ENCODE data around the gene ZNF827.

Gene ZNF827

GRCh38 chr4:145887241-145887991 is 51.2 kb downstream of the ZNF827 start:
- DNase-seq: no peak

- no peak for DNase-seq
Measured at GRCh38 chr4:145886871-145887240, 51.8 kb downstream of the ZNF827 start.

GRCh38 chr4:145885666-145886065 is 53.0 kb downstream of the ZNF827 start:
- no peak for DNase-seq

- DNase-seq: no peak
Measured at GRCh38 chr4:145884775-145885174, 53.8 kb downstream of the ZNF827 start.

GRCh38 chr4:145883101-145883694 is 55.4 kb downstream of the ZNF827 start:
- no peak for DNase-seq

- no peak for DNase-seq
Measured at GRCh38 chr4:145882604-145883003, 56.0 kb downstream of the ZNF827 start.

GRCh38 chr4:145881989-145882388 is 56.6 kb downstream of the ZNF827 start:
- DNase-seq: no peak

- DNase-seq: no peak
Measured at GRCh38 chr4:145881576-145881975, 57.0 kb downstream of the ZNF827 start.

- no peak for DNase-seq
Measured at GRCh38 chr4:145880355-145880960, 58.2 kb downstream of the ZNF827 start.

- no peak for DNase-seq
Measured at GRCh38 chr4:145879598-145879997, 59.0 kb downstream of the ZNF827 start.

GRCh38 chr4:145878501-145879435 is 59.9 kb downstream of the ZNF827 start:
- DNase-seq: no peak

- DNase-seq: no peak
Measured at GRCh38 chr4:145876531-145877180, 62.0 kb downstream of the ZNF827 start.

- no peak for DNase-seq
Measured at GRCh38 chr4:145873901-145874300, 64.7 kb downstream of the ZNF827 start.

- DNase-seq: no peak
Measured at GRCh38 chr4:145871209-145871608, 67.4 kb downstream of the ZNF827 start.

- no peak for DNase-seq
Measured at GRCh38 chr4:145870155-145871020, 68.2 kb downstream of the ZNF827 start.

- DNase-seq: no peak
Measured at GRCh38 chr4:145868637-145869409, 69.8 kb downstream of the ZNF827 start.

GRCh38 chr4:145867406-145867805 is 71.2 kb downstream of the ZNF827 start:
- no peak for DNase-seq

- DNase-seq: no peak
Measured at GRCh38 chr4:145866991-145867390, 71.6 kb downstream of the ZNF827 start.

- DNase-seq: no peak
Measured at GRCh38 chr4:145865274-145865941, 73.2 kb downstream of the ZNF827 start.

GRCh38 chr4:145863191-145863590 is 75.4 kb downstream of the ZNF827 start:
- DNase-seq: no peak

All from activated T-cell treated with anti-CD3 and anti-CD28 coated beads for 4 hours (primary cell).